Kidney (tissue), 14 donors: ENCODE measurements around the gene THPO. TPM values are rescaled to one million over a fixed set of nuclear protein-coding genes. Genes with fewer than 3 reads are reported as not detected.

ENCODE experiments used
- DNase-seq, 5 donors: peaks; one replicate each; pipeline ENCODE4 v3.0.0-alpha.2; 2013 to 2020
- FAIRE-seq: peaks from 2 replicates; lab custom pipeline; 2012; peaks lifted over from hg19 to GRCh38; lab: Jason Lieb, UNC
- H3K27ac ChIP-seq, 2 donors: one replicate each; pipeline ENCODE4 v1.7.0; 2013; ENCODE audit warnings: low read depth in 2 of 2, low read length in 2 of 2, inconsistent platforms in 1 of 2
- H3K27me3 ChIP-seq: one replicate; pipeline ENCODE4 v1.7.1; 2013; ENCODE audit warnings: low read length, inconsistent platforms; ENCODE audit not compliant: control insufficient read depth, insufficient read depth
- H3K36me3 ChIP-seq, 3 donors: one replicate each; pipeline versions ENCODE4 v1.7.0 to v1.7.1; 2013; ENCODE audit warnings: low read length in 3 of 3, control low read depth in 1 of 3, inconsistent platforms in 1 of 3; ENCODE audit not compliant: insufficient read depth in 3 of 3, control insufficient read depth in 2 of 3
- H3K4me1 ChIP-seq, 3 donors: one replicate each; pipeline versions ENCODE4 v1.7.0 to v1.7.1; 2013; ENCODE audit warnings: low read length in 3 of 3, inconsistent platforms in 1 of 3, low read depth in 1 of 3; ENCODE audit not compliant: control insufficient read depth in 2 of 3, insufficient read depth in 2 of 3
- H3K4me3 ChIP-seq, 3 donors: one replicate each; pipeline versions ENCODE4 v1.7.0 to v1.8.1; 2013; ENCODE audit warnings: low read length in 3 of 3, control low read depth in 1 of 3, inconsistent platforms in 1 of 3
- H3K9ac ChIP-seq, 3 donors: one replicate each; pipeline versions ENCODE4 v1.7.0 to v1.7.1; 2013; ENCODE audit warnings: low read length in 3 of 3, control low read depth in 1 of 3, inconsistent platforms in 1 of 3
- H3K9me3 ChIP-seq, 3 donors: one replicate each; pipeline versions ENCODE4 v1.7.0 to v1.7.1; 2013; ENCODE audit warnings: low read length in 3 of 3, control low read depth in 1 of 3, inconsistent platforms in 1 of 3; ENCODE audit not compliant: control insufficient read depth in 2 of 3, insufficient read depth in 1 of 3
- CTCF ChIP-seq: IDR thresholded peaks from 3 replicates; pipeline ENCODE4 v1.5.1; 2012; ENCODE audit warnings: mild to moderate bottlenecking, moderate library complexity, borderline replicate concordance; ENCODE audit not compliant: insufficient read depth; ENCODE audit errors: extremely low read depth
- intact Hi-C: fragments of 100-400 bp; cut with DNase I; formaldehyde crosslinking; loops from one replicate; pipeline ENCODE4 v1.11.1; 2022
- polyA plus RNA-seq: library from polyadenylated mRNA; stranded (reverse); fragments of 350-450 nt; fragmentation: Illumina TruSeq; extraction: RNeasy Lipid Tissue Mini Kit (QIAGEN cat#74804); gene quantifications from one replicate; pipeline ENCODE4 v1.2.3, GENCODE V29; 2014; ENCODE audit warnings: low read depth, low replicate concordance; ENCODE audit not compliant: insufficient read depth
- total RNA-seq: library from RNA; stranded (reverse); fragmentation: NEBNext Ultra II Directional; extraction: Animal tissue kit (Norgen Biotek cat#: 25700); gene quantifications from one replicate; pipeline ENCODE4 v1.2.1, GENCODE V29; 2021
- donor health status: control.
- donor health status: control.
- donor health status: control.
- donor health status: control.
- donor health status: control.
- donor health status: DM: yes; HTN: yes; CAD: no.
- donor health status: Normal renal cell carcinoma (clear cell type).

Gene THPO
- total and polyA plus RNA-seq, 2 donors from 2014 or later: 0.85 to 5.7 TPM

DNA sequence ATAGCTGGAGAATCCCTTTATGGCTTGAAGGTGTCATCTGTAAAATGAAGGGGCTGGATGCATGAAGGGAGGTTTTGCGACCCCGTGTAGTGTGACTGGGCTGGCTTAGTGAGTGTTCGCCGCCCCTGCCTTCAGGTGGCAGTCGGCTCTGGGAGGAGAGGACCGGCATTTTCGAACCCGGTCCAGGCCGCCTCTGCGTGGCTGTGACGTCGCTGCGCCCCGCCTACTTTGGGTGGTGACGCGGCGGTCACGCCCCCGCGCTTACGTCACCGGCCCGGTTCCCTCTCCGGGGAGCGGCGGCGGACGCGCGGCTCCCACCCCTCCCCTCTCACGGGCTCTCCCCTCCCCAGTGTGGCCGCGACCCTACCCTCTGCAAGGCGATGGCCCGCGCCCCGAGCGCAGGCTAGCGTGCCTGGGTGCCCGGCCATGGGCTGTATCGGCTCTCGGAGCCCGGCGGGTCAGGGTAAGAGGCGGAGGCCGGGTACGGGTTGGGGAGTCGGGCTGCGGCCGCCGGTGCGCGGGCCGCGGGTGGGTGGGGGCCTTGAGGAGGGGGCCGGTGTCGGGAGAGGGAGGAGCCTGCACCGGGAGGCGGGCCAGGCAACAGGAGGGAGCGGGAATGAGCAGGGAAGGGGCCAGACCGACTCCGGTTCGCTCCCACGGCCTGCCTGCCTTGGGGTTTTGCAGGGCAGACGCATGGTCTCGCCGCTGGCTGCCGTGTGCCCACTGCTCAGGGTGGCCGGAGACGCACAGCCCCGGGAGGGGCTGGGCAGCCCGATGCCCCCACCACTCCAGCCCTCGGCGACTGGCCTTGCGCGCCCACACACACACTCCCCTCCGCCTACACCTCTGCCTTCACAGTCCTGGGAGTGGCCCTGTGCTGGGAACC lies 42.1 kb downstream of the THPO start:
- FAIRE-seq: no peak
- H3K9ac ChIP-seq: peak overlapping the region; percentile 29 to 78 (median 77)
- DNase-seq: peak; percentile 88 to 95 (median 91)
- H3K9me3 ChIP-seq: no peaks in the 10 kb centered on the region
- H3K4me1 ChIP-seq: peaks cover 0 to 29% (median 11%) of the 10 kb centered on the region in 3 donors
- no peaks in the 10 kb centered on the region for H3K27me3 ChIP-seq
- TF ChIP-seq CTCF: no peak
- intact Hi-C loops: no loop called here
- peaks cover 18 to 42% (median 31%) of the 10 kb centered on the region in 3 donors for H3K36me3 ChIP-seq
- H3K4me3 ChIP-seq: peak overlapping the region; percentile 64 to 84 (median 83)
- peak overlapping the region; percentile 93 to 95 for H3K27ac ChIP-seq

DNA sequence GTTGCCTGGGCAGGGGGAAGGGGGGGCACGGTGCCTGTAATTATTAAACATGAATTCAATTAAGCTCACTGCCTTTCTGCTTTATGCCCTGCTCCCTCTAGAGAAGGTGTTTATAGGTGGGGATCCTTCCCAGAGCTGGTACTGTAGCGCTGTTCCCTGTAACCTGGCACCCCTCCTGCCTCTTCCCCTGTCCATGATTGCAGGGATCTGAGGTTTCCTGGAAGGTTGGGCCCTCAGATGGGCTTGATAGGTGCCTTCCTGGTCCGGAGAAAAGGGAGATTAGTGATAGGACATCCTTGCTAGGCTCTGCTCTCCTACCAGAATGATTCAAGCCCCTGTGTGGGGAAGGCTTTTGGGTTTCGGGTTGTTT lies 42.7 kb downstream of the THPO start:
- Histone ChIP-seq H3K4me3 (peak overlapping the region; percentile 15 to 84 (median 64)), H3K27me3 (no peaks in the 10 kb centered on the region), H3K9me3 (no peaks in the 10 kb centered on the region), H3K4me1 (peaks cover 0 to 29% (median 11%) of the 10 kb centered on the region in 3 donors), H3K9ac (peak overlapping the region in 2 of 3 donors; percentile 29 to 78), H3K36me3 (peaks cover 18 to 43% (median 32%) of the 10 kb centered on the region in 3 donors), H3K27ac (peak overlapping the region; percentile 93 to 95)
- TF ChIP-seq CTCF: no peak
- DNase-seq: no peak
- intact Hi-C loops: no loop called here
- no peak for FAIRE-seq

DNA sequence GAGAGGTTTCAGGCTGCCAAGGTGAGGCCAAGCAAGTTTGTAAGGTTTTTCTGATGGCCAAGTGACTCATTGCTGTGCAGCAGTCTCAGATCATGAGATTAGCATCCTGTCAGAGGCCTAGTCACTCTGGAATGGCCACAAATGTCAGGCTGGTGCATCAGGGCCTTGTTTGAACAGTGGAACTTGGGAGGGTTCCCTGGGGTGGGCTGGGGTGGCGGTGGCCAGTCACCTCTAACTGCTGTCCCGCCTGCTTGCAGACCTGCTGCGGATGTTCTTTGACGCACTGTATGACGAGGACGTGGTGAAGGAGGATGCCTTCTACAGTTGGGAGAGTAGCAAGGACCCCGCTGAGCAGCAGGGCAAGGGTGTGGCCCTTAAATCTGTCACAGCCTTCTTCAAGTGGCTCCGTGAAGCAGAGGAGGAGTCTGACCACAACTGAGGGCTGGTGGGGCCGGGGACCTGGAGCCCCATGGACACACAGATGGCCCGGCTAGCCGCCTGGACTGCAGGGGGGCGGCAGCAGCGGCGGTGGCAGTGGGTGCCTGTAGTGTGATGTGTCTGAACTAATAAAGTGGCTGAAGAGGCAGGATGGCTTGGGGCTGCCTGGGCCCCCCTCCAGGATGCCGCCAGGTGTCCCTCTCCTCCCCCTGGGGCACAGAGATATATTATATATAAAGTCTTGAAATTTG lies 43.4 kb downstream of the THPO start:
- H3K9ac ChIP-seq: no peak overlapping the region
- H3K4me3 ChIP-seq: no peak overlapping the region
- H3K9me3 ChIP-seq: no peaks in the 10 kb centered on the region
- peaks cover 18 to 47% (median 34%) of the 10 kb centered on the region in 3 donors for H3K36me3 ChIP-seq
- peak overlapping the region; percentile 14 to 95 for H3K27ac ChIP-seq
- FAIRE-seq: no peak
- intact Hi-C loops: no loop called here
- no peaks in the 10 kb centered on the region for H3K27me3 ChIP-seq
- DNase-seq: peak in 1 of 5 donors; percentile 73
- peaks cover 0 to 29% (median 11%) of the 10 kb centered on the region in 3 donors for H3K4me1 ChIP-seq
- TF ChIP-seq CTCF: no peak
